H1 (cell line): ENCODE measurements around the gene HSP90B1. TPM values are rescaled to one million over a fixed set of nuclear protein-coding genes. Genes with fewer than 3 reads are reported as not detected.

Experiments
- BRCA1 ChIP-seq: IDR thresholded peaks from 2 replicates; pipeline ENCODE4 v1.6.1; 2012; ENCODE audit warnings: low read depth, low read length, improper control_type of control experiment
- EP300 ChIP-seq, 2 experiments: IDR thresholded peaks; 1 replicate in 1 of 2; 2 replicates in 1 of 2; pipeline ENCODE4 v1.6.1; 2011 to 2012; ENCODE audit warnings: low read depth in 2 of 2, low read length in 2 of 2, mild to moderate bottlenecking in 2 of 2, borderline replicate concordance in 1 of 2, inconsistent platforms in 1 of 2, moderate library complexity in 1 of 2
- polyA plus RNA-seq, 7 experiments: library from polyadenylated mRNA; depleted of rRNA in 3 of 7; stranded (reverse) in 5 of 7; unstranded in 2 of 7; fragments of >200 nt in 5 of 7; fragments of 200-250 nt in 2 of 7; gene quantifications; 1 replicate in 5 of 7; 2 replicates in 1 of 7; 4 replicates in 1 of 7; pipeline versions ENCODE4 v1.2.1 to v1.2.3, GENCODE V29; 2011 to 2013; ENCODE audit warnings: missing spikeins in 2 of 7, mixed read lengths in 2 of 7
- total RNA-seq: library from RNA; stranded (reverse); fragmentation: NEBNext Ultra II Directional; extraction: Animal tissue kit (Norgen Biotek cat#: 25700); gene quantifications from 2 replicates; pipeline ENCODE4 v1.2.1, GENCODE V29; 2021
- TF ChIP-seq, protein P1 (sequence below): IDR thresholded peaks from 2 replicates; pipeline ENCODE4 v1.6.1; 2011; ENCODE audit warnings: low read length, improper control_type of control experiment

Gene HSP90B1
- total and polyA plus RNA-seq, 2 of the 8 experiments (the other 6 are each of a cell fraction or from before 2014, with no cell fraction given), result 161 to 847 TPM

- no peak for TF ChIP-seq BRCA1
- TF ChIP-seq EP300 (IDR thresholded peaks at IDR 0.05; ENCODE audit: borderline replicate concordance in 1 of 2, low read depth in 2 of 2, low read length in 2 of 2), result no peak
- TF ChIP-seq, protein P1, sequence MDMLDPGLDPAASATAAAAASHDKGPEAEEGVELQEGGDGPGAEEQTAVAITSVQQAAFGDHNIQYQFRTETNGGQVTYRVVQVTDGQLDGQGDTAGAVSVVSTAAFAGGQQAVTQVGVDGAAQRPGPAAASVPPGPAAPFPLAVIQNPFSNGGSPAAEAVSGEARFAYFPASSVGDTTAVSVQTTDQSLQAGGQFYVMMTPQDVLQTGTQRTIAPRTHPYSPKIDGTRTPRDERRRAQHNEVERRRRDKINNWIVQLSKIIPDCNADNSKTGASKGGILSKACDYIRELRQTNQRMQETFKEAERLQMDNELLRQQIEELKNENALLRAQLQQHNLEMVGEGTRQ, result no peak
Measured at GRCh38 chr12:103905730-103906349, 24.4 kb upstream of the HSP90B1 start (continued).
